ENCODE results near the gene DNAH6. TPM values are rescaled to one million over a fixed set of nuclear protein-coding genes. Genes with fewer than 3 reads are reported as not detected.

DNAH6 gene
- total RNA-seq, 4 donors from 2014 or later = 0.06 to 0.38 (median 0.13) TPM; not detected in 1

DNA sequence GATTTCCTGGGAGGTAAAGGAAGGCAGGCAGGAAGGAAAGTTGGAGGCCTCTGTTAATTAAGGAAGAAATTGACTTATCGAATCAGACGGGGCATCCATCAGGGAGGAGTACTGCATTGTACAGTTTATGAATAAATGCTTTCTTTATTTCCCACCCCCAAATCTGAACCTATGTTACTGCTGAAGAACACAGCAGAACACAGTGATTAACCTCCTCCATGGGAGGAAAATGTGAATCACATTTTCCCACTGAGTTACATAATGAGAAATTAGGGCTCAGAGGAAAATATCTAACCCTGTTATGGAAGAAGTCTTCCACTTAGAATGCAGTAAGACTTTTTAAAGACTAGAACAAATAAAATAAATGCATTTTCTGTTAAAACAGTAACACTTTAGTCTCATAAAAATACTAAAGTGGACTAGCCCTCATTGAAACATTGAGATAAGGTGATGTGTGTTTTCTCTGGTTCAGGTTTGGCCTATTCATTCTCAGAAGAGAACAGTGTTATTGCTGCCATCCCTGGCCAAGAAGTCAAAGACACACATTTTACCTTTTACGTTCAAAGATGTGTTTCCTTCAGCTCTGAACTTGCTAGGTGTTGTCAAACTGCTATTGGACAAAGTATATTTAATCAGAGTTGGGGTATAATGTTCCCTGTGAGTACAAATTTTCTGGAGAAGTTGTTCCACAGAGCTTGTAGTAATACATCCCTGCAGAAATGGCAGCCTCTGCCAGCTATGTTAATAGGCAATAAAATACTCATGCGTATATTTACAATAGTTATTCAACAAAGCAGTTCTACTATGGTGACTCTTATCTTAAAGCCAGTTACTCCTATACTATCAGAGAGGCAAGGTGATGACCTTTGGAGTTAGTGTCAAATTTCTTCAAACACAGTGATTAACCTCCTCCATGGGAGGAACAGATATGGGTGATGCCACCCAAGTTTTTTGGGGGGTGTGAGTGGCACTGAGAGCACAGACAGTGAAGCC, 11.1 kb downstream of the DNAH6 start:
- no peaks in the 10 kb centered on the region for H3K36me3 ChIP-seq
- H3K27ac ChIP-seq = no peak overlapping the region
- DNase-seq = no peak
- H3K4me1 ChIP-seq = no peaks in the 10 kb centered on the region
- TF ChIP-seq CTCF (IDR thresholded peaks at IDR 0.05) = no peak
- TF ChIP-seq POLR2A (IDR thresholded peaks at IDR 0.05) = no peak
- WGBS, 2 donors = 66 to 70% methylated on average over 4 of the region's 4 CpGs
- H3K27me3 ChIP-seq = no peaks in the 10 kb centered on the region
- no peak overlapping the region for H3K4me3 ChIP-seq
- no peaks in the 10 kb centered on the region for H3K9me3 ChIP-seq
- intact Hi-C loops (cut with DNase I) = no loop called here

DNA sequence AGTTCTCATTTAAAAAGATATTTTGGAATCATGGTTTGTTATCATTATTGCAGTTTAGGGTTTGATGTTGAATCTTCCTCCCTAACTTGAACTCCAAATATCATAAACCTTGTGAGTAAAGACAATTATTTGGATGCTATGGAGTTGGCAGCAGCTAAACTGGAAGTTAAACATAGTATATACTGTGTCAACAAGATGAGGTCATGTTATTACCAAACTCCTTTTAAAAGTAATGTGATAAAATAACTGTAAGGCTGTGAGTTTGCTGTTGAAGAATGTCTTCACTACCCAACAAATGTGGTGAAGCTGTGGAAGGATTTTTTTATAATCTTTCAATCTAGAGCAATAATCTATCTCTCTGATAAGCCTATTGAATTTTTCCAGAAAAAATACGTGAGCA, 16.0 kb downstream of the DNAH6 start:
- no peak for DNase-seq
- Histone ChIP-seq H3K27me3 (no peaks in the 10 kb centered on the region), H3K36me3 (no peaks in the 10 kb centered on the region), H3K4me1 (no peaks in the 10 kb centered on the region), H3K27ac (no peak overlapping the region), H3K4me3 (no peak overlapping the region), H3K9me3 (no peaks in the 10 kb centered on the region)
- intact Hi-C loops (cut with DNase I) = no loop called here
- WGBS, 2 donors = 62 to 81% methylated on average over 1 of the region's 1 CpG
- TF ChIP-seq CTCF (IDR thresholded peaks at IDR 0.05) (no peak), POLR2A (IDR thresholded peaks at IDR 0.05) (no peak)

DNA sequence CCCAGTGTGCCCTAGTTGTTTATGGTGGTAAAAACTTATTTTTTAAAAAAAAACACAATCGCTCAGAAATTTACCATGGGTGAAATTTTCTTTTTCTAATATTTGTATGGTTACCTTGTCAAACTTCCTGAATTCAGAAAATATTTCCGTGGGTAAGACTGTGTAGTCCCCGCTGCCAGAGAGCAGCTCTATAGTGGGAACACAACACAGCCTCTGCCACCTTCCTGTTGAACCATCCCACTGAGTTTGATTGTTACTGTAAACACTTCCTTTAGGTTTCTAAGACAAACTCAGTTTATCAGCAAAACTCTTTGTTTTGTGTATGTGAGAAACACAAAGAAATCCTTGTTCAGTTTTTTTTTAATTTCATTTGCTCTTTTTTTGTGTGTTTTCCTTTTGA, 17.9 kb downstream of the DNAH6 start:
- 49 to 56% methylated on average over 3 of the region's 3 CpGs for WGBS, 2 donors
- DNase-seq = no peak
- Histone ChIP-seq H3K36me3 (no peaks in the 10 kb centered on the region), H3K4me1 (no peaks in the 10 kb centered on the region), H3K4me3 (no peak overlapping the region), H3K27me3 (no peaks in the 10 kb centered on the region), H3K9me3 (no peaks in the 10 kb centered on the region), H3K27ac (no peak overlapping the region)
- TF ChIP-seq POLR2A (IDR thresholded peaks at IDR 0.05) (no peak), CTCF (IDR thresholded peaks at IDR 0.05) (no peak)
- intact Hi-C loops (cut with DNase I) = no loop called here

- H3K27me3 ChIP-seq = no peaks in the 10 kb centered on the region
- 71 to 100% methylated on average over 1 of the region's 1 CpG for WGBS, 2 donors
- H3K4me1 ChIP-seq = no peaks in the 10 kb centered on the region
- TF ChIP-seq POLR2A (IDR thresholded peaks at IDR 0.05) = no peak
- TF ChIP-seq CTCF (IDR thresholded peaks at IDR 0.05) = no peak
- H3K9me3 ChIP-seq = no peaks in the 10 kb centered on the region
- no peaks in the 10 kb centered on the region for H3K36me3 ChIP-seq
- no peak for DNase-seq
- no peak overlapping the region for H3K4me3 ChIP-seq
- no peak overlapping the region for H3K27ac ChIP-seq
- intact Hi-C loops (cut with DNase I) = no loop called here
Observed at GRCh38 chr2:84537251-84537650, 21.0 kb downstream of the DNAH6 start.

GRCh38 chr2:84539729-84540128, 23.4 kb downstream of the DNAH6 start:
- TF ChIP-seq POLR2A (IDR thresholded peaks at IDR 0.05) (no peak), CTCF (IDR thresholded peaks at IDR 0.05) (no peak)
- Histone ChIP-seq H3K4me3 (no peak overlapping the region), H3K36me3 (no peaks in the 10 kb centered on the region), H3K27ac (no peak overlapping the region), H3K9me3 (no peaks in the 10 kb centered on the region), H3K4me1 (no peaks in the 10 kb centered on the region), H3K27me3 (no peaks in the 10 kb centered on the region)
- no peak for DNase-seq
- intact Hi-C loops (cut with DNase I) = no loop called here

Measured in esophagus squamous epithelium (tissue), 5 donors.